Duodenal mucosa (tissue), 2 donors: Measurements from ENCODE around the gene CDHR5.
A peak's percentile ranks its signal among the peaks of the same experiment; 100 is the strongest.
"Not testable (repeated sequence)": the region's sequence is repeated elsewhere in the genome, so short reads cannot be mapped to it uniquely, and the experiment has no call there.

Experiments used
- H3K27ac ChIP-seq: one replicate; pipeline ENCODE4 v1.7.0; 2013; ENCODE audit warnings: low read depth, low read length
- H3K27me3 ChIP-seq, 2 donors: one replicate each; pipeline ENCODE4 v1.7.0; 2013; ENCODE audit warnings: low read length in 2 of 2, control low read depth in 1 of 2; ENCODE audit not compliant: insufficient read depth in 2 of 2, control insufficient read depth in 1 of 2
- H3K36me3 ChIP-seq, 2 donors: one replicate each; pipeline ENCODE4 v1.7.0; 2013; ENCODE audit warnings: low read length in 2 of 2, control low read depth in 1 of 2; ENCODE audit not compliant: insufficient read depth in 2 of 2, control insufficient read depth in 1 of 2
- H3K4me1 ChIP-seq, 2 donors: one replicate each; pipeline ENCODE4 v1.7.0; 2013; ENCODE audit warnings: low read length in 2 of 2, control low read depth in 1 of 2; ENCODE audit not compliant: insufficient read depth in 2 of 2, control insufficient read depth in 1 of 2
- H3K4me3 ChIP-seq, 2 donors: one replicate each; pipeline ENCODE4 v1.7.0; 2013; ENCODE audit warnings: low read length in 2 of 2, low read depth in 1 of 2
- H3K9ac ChIP-seq, 2 donors: one replicate each; pipeline ENCODE4 v1.7.0; 2013; ENCODE audit warnings: low read length in 2 of 2, low read depth in 1 of 2
- H3K9me3 ChIP-seq, 2 donors: one replicate each; pipeline ENCODE4 v1.7.0; 2013; ENCODE audit warnings: low read length in 2 of 2, control low read depth in 1 of 2; ENCODE audit not compliant: control insufficient read depth in 1 of 2

Gene CDHR5

GRCh38 chr11:575996-576768 is 48.6 kb downstream of the CDHR5 start, which contains the start of gene PHRF1:
Gene PHRF1 (plus strand): TSS chr11:576470. CDS start chr11:581513, 5,043 bp downstream.
- H3K27me3 ChIP-seq = peaks cover 0 to 7% of the 10 kb centered on the region in 2 donors
- peaks cover 38 to 46% of the 10 kb centered on the region in 2 donors for H3K4me1 ChIP-seq
- H3K27ac ChIP-seq = peak within 1 kb of the TSS; percentile 97
- no peaks in the 10 kb centered on the region for H3K9me3 ChIP-seq
- H3K9ac ChIP-seq = peak within 1 kb of the TSS; percentile 90 to 91
- no peaks in the 10 kb centered on the region for H3K36me3 ChIP-seq
- peak within 1 kb of the TSS; percentile 92 to 97 for H3K4me3 ChIP-seq

DNA sequence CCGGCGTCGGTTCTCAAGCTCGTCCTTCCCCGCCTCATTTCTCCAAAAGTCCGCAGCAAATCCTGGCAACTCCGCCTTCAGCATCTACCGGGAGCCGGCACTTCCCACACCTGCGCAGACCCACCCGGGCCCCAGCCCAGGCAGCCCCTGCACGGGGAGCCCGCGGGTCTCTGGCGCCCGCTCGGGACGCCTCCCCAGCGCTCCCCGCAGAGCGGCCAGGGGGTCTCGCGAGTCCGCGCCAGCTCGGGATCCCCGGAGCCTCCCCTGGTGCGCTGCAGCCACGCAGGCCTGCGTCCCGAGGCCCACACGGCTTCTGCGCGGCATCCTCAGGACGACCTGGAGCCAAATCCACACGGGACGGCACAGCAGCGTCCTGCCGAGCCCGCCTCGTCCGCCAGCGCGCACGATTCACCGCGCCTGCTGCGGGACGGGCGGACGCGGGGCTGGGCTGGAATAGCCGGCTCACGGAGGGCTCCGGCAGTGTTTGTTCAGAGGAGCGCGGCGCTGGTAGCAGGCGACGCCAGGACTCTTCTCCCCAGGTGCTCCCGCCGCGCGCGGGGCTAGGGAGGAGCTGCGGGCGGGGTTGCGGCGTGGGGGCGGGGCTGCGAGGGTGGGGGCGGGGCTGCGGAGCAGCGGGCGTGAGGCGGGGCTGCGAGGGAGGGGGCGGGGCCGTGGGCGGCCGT is 49.3 kb downstream of the CDHR5 start:
- Histone ChIP-seq H3K9ac (peak overlapping the region; percentile 33 to 54), H3K36me3 (no peaks in the 10 kb centered on the region), H3K4me3 (peak overlapping the region; percentile 66 to 69), H3K27me3 (peaks cover 0 to 7% of the 10 kb centered on the region in 2 donors), H3K9me3 (no peaks in the 10 kb centered on the region), H3K27ac (no peak overlapping the region), H3K4me1 (peaks cover 38 to 45% of the 10 kb centered on the region in 2 donors)

GRCh38 chr11:574632-575312 is 50.0 kb downstream of the CDHR5 start:
- Histone ChIP-seq H3K9ac (peak overlapping the region; percentile 33 to 54), H3K4me3 (peak overlapping the region; percentile 66 to 69), H3K27me3 (peaks cover 0 to 7% of the 10 kb centered on the region in 2 donors), H3K4me1 (peaks cover 31 to 38% of the 10 kb centered on the region in 2 donors), H3K27ac (no peak overlapping the region), H3K36me3 (no peaks in the 10 kb centered on the region), H3K9me3 (no peaks in the 10 kb centered on the region)

DNA sequence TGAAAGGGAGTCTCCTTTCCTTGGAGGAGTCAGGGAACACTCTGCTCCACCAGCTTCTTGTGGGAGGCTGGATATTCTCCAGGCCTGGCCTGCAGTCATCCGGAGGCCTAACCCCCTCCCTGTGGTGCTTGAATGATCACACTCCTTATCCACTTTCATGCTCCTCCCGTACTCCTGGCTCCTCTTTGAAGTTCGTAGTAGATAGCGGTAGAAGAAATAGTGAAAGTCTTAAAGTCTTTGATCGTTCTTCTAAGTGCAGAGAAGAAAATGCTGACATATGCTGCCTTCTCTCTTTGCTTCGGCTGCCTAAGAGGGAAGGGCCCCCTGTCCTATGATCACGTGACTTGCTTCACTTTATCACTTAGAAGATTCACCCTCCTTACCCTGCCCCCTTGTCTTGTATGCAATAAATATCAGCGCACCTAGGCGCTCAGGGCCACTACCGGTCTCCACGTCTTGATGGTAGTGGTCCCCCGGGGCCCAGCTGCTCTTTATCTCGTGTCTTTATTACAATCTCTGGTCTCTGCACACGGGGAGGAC is 50.7 kb downstream of the CDHR5 start:
- peaks cover 31 to 36% of the 10 kb centered on the region in 2 donors for H3K4me1 ChIP-seq
- H3K27ac ChIP-seq, H3K4me3 ChIP-seq, H3K9me3 ChIP-seq, H3K9ac ChIP-seq, H3K27me3 ChIP-seq, H3K36me3 ChIP-seq: not testable (repeated sequence)

- H3K4me1 ChIP-seq = peaks cover 25 to 30% of the 10 kb centered on the region in 2 donors
- H3K27ac ChIP-seq = no peak overlapping the region
- no peak overlapping the region for H3K4me3 ChIP-seq
- no peak overlapping the region for H3K9ac ChIP-seq
- H3K9me3 ChIP-seq = no peaks in the 10 kb centered on the region
- H3K27me3 ChIP-seq = peaks cover 0 to 7% of the 10 kb centered on the region in 2 donors
- no peaks in the 10 kb centered on the region for H3K36me3 ChIP-seq
Measured at GRCh38 chr11:573146-573759, 51.5 kb downstream of the CDHR5 start.

GRCh38 chr11:571802-572185 is 53.0 kb downstream of the CDHR5 start:
- Histone ChIP-seq H3K27me3 (peaks cover 0 to 7% of the 10 kb centered on the region in 2 donors), H3K4me1 (peaks cover 13 to 23% of the 10 kb centered on the region in 2 donors)

DNA sequence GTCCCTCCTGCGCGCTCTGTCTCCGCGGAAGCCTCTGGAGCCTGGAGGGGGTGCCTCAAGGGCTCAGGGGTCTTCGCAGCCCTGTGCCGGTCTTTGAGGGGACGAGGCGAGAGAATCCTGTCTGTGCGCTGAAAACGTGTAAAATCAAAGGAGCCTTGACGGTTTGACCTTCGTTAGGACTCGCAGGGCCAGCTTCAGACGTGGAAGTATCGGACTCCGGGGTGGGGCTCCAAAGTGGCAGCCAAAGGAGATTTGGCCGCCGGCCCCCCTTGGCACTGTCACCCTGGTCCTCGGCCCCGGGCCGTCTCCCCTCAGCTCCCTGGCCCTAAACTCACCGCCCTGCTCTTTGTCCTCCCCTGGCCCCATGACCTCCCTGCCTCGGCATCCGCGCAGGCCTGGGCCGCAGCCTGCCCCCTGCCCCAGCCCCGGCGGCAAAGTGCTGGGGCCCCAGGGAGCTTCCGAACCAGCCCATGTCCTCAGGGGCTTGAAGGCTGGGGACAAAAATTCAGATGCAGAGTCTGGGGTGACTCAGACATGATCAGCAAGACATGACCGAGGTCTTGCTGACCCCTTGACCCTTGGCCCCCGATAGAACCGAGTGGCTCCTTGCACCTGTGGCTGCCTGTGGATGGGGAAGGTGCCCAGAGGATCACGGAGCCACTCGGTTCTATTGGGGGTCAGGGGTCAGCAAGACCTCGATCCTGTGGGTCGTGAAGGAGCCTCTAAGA is 55.4 kb downstream of the CDHR5 start:
- H3K4me3 ChIP-seq = peak overlapping the region; percentile 61 to 70
- peak overlapping the region; percentile 15 for H3K27ac ChIP-seq
- no peaks in the 10 kb centered on the region for H3K27me3 ChIP-seq
- H3K9ac ChIP-seq = peak overlapping the region; percentile 75 to 85
- peaks cover 8 to 14% of the 10 kb centered on the region in 2 donors for H3K4me1 ChIP-seq
- H3K9me3 ChIP-seq = no peaks in the 10 kb centered on the region
- H3K36me3 ChIP-seq = peaks cover 0 to 1% of the 10 kb centered on the region in 2 donors

More at GRCh38 chr11:571802-572185, 53.0 kb downstream of the CDHR5 start:
- Histone ChIP-seq H3K9ac (no peak overlapping the region), H3K9me3 (no peaks in the 10 kb centered on the region), H3K4me3 (no peak overlapping the region), H3K36me3 (no peaks in the 10 kb centered on the region), H3K27ac (no peak overlapping the region)

DNA sequence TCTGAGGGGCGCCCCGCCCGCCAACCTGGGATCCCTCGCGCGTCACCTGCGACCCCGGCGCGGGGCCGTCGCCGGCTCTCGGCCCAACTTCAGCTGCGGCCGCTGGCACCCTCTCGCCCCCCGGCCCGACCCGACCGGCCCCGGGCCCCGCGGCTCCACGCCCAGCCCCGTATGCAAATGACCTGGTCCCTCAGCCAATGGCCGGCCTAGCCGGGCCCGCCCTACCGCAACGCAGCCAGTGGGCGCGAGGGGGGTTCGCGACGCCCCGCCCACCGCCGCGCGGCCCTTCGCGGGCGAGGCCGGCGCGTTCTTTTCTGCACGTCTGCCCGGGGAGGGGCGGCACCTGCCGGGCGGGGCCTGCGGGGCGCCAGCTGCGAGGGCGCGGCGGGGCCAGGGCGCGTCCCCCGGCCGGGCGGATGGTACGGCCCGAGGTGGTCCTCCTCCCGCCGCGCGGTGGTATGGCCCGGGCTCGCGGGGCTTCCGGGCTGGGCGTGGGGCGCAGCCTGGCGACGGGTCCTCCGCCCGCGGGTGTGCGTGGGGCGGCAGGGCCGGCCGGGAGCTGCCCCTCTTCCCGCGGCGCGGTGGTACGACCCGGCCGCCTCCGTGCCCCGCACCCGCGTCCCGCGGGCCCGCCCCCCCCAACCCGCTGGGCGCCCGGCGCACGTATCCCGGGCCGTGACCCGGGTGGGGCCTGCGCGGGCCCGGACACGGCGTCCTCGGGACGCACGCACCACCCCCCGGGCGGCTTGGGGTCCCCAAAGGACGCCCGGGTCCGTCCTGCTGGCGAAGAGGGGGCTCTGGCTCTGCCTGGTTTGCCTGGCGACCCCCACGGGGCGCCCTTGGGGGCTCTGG is 56.2 kb downstream of the CDHR5 start:
- H3K9me3 ChIP-seq = no peaks in the 10 kb centered on the region
- H3K4me3 ChIP-seq = peak overlapping the region; percentile 61 to 70
- peaks cover 4 to 9% of the 10 kb centered on the region in 2 donors for H3K36me3 ChIP-seq
- H3K27ac ChIP-seq = peak overlapping the region; percentile 70
- H3K27me3 ChIP-seq = no peaks in the 10 kb centered on the region
- H3K9ac ChIP-seq = peak overlapping the region; percentile 75 to 85
- H3K4me1 ChIP-seq = peaks cover 8 to 14% of the 10 kb centered on the region in 2 donors
